ENCODE measurements around the gene CFAP251.

CFAP251 gene

GRCh38 chr12:121980191-121980891 is 61.9 kb downstream of the CFAP251 start:
- Histone ChIP-seq H3K4me2 (ENCODE audit: low read length) (no peak overlapping the region), H3K4me3 (ENCODE audit: low read depth, low read length) (no peak overlapping the region), H3K4me1 (no peaks in the 10 kb centered on the region), H3K27ac (no peak overlapping the region), H3K79me2 (no peaks in the 10 kb centered on the region), H3K9ac (no peak overlapping the region), H3K27me3 (ENCODE audit: control insufficient read depth, insufficient read depth, low read length) (no peaks in the 10 kb centered on the region), H3K9me3 (ENCODE audit: control insufficient read depth, low read length) (no peaks in the 10 kb centered on the region), H2AFZ (no peak overlapping the region), H3K36me3 (ENCODE audit: control insufficient read depth, insufficient read depth, low read length) (no peaks in the 10 kb centered on the region)
- no peak for TF ChIP-seq CTCF (IDR thresholded peaks at IDR 0.05)

DNA sequence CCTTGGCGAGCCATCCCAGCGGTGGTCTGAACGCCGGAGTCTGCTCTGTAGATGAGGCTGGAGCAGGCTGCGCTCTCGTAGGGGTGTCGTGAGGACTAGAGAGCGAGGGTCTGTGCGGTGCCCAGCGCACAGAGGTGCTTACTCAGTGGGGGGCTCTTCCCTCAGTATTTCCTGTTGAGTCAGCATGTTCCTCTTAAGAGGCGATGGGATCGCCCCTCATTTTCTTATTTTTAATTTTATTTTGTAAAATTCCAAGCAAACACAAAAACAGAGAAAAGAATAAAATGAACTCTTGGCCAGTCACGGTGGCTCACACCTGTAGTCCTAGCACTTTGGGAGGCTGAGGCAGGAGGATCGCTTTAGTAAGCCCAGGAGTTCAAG is 62.5 kb downstream of the CFAP251 start:
- H3K4me3 ChIP-seq (ENCODE audit: low read depth, low read length) = no peak overlapping the region
- no peak overlapping the region for H3K4me2 ChIP-seq (ENCODE audit: low read length)

GRCh38 chr12:121981456-121981855 is 63.1 kb downstream of the CFAP251 start:
- no peaks in the 10 kb centered on the region for H3K9me3 ChIP-seq (ENCODE audit: control insufficient read depth, low read length)
- TF ChIP-seq CTCF (IDR thresholded peaks at IDR 0.05) = no peak
- no peak overlapping the region for H2AFZ ChIP-seq
- H3K36me3 ChIP-seq (ENCODE audit: control insufficient read depth, insufficient read depth, low read length) = no peaks in the 10 kb centered on the region
- H3K4me2 ChIP-seq (ENCODE audit: low read length) = no peak overlapping the region
- no peak overlapping the region for H3K4me3 ChIP-seq (ENCODE audit: low read depth, low read length)
- H3K9ac ChIP-seq = no peak overlapping the region
- H3K79me2 ChIP-seq = no peaks in the 10 kb centered on the region
- H3K27ac ChIP-seq = no peak overlapping the region
- no peaks in the 10 kb centered on the region for H3K27me3 ChIP-seq (ENCODE audit: control insufficient read depth, insufficient read depth, low read length)
- no peaks in the 10 kb centered on the region for H3K4me1 ChIP-seq

More for the DNA sequence above, 62.5 kb downstream of the CFAP251 start:
- H3K27ac ChIP-seq = no peak overlapping the region
- no peaks in the 10 kb centered on the region for H3K27me3 ChIP-seq (ENCODE audit: control insufficient read depth, insufficient read depth, low read length)
- no peak overlapping the region for H2AFZ ChIP-seq
- TF ChIP-seq CTCF (IDR thresholded peaks at IDR 0.05) = no peak
- no peak overlapping the region for H3K9ac ChIP-seq
- no peaks in the 10 kb centered on the region for H3K36me3 ChIP-seq (ENCODE audit: control insufficient read depth, insufficient read depth, low read length)
- H3K79me2 ChIP-seq = no peaks in the 10 kb centered on the region
- no peaks in the 10 kb centered on the region for H3K9me3 ChIP-seq (ENCODE audit: control insufficient read depth, low read length)
- H3K4me1 ChIP-seq = no peaks in the 10 kb centered on the region

DNA sequence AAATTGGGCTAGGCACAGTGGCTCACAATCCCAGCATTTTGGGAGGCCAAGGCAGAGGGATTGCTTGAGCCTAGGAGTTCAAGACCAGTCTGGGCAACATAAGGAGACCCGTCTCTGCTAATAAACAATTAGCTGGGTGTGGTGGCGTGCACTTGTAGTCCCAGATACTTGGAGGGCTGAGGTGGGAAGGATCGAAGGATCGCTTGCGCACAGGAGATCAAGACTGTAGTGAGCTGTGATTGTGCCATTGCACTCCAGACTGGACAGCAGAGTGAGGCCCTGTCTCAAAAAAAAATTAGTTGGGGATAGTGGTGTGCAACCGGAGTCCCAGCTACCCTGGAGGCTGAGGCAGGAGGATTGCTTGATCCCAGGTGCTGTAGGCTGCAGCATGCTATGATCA is 64.6 kb downstream of the CFAP251 start:
- no peak overlapping the region for H3K9ac ChIP-seq
- no peak overlapping the region for H2AFZ ChIP-seq
- no peak overlapping the region for H3K27ac ChIP-seq
- H3K9me3 ChIP-seq (ENCODE audit: control insufficient read depth, low read length) = no peaks in the 10 kb centered on the region
- TF ChIP-seq CTCF (IDR thresholded peaks at IDR 0.05) = no peak
- H3K4me2 ChIP-seq (ENCODE audit: low read length) = no peak overlapping the region
- H3K36me3 ChIP-seq (ENCODE audit: control insufficient read depth, insufficient read depth, low read length) = no peaks in the 10 kb centered on the region
- no peaks in the 10 kb centered on the region for H3K4me1 ChIP-seq
- H3K4me3 ChIP-seq (ENCODE audit: low read depth, low read length) = no peak overlapping the region
- H3K79me2 ChIP-seq = no peaks in the 10 kb centered on the region
- H3K27me3 ChIP-seq (ENCODE audit: control insufficient read depth, insufficient read depth, low read length) = no peaks in the 10 kb centered on the region
